HL-60 (cell line): ENCODE results near the gene ZFP36.

ENCODE experiments used
- CTCF ChIP-seq: IDR thresholded peaks from one replicate; pipeline ENCODE4 v1.5.1; 2011; ENCODE audit warnings: low read length, control low read depth, inconsistent platforms; ENCODE audit not compliant: insufficient read depth
- POLR2AphosphoS5 ChIP-seq: IDR thresholded peaks from 2 replicates; pipeline ENCODE4 v1.6.1; 2012; ENCODE audit warnings: low read depth
- SPI1 ChIP-seq: IDR thresholded peaks from 2 replicates; pipeline ENCODE4 v1.6.1; 2012; ENCODE audit warnings: low read depth, mild to moderate bottlenecking, borderline replicate concordance
- TF ChIP-seq, protein P1 (sequence below): IDR thresholded peaks from 2 replicates; pipeline ENCODE4 v1.6.1; 2012; ENCODE audit warnings: low read depth; ENCODE audit not compliant: insufficient replicate concordance

GRCh38 chr19:39401549-39402345 is 4.9 kb upstream of the ZFP36 start:
- TF ChIP-seq CTCF: no peak
- no peak for TF ChIP-seq SPI1
- no peak for TF ChIP-seq POLR2AphosphoS5
- TF ChIP-seq, protein P1, sequence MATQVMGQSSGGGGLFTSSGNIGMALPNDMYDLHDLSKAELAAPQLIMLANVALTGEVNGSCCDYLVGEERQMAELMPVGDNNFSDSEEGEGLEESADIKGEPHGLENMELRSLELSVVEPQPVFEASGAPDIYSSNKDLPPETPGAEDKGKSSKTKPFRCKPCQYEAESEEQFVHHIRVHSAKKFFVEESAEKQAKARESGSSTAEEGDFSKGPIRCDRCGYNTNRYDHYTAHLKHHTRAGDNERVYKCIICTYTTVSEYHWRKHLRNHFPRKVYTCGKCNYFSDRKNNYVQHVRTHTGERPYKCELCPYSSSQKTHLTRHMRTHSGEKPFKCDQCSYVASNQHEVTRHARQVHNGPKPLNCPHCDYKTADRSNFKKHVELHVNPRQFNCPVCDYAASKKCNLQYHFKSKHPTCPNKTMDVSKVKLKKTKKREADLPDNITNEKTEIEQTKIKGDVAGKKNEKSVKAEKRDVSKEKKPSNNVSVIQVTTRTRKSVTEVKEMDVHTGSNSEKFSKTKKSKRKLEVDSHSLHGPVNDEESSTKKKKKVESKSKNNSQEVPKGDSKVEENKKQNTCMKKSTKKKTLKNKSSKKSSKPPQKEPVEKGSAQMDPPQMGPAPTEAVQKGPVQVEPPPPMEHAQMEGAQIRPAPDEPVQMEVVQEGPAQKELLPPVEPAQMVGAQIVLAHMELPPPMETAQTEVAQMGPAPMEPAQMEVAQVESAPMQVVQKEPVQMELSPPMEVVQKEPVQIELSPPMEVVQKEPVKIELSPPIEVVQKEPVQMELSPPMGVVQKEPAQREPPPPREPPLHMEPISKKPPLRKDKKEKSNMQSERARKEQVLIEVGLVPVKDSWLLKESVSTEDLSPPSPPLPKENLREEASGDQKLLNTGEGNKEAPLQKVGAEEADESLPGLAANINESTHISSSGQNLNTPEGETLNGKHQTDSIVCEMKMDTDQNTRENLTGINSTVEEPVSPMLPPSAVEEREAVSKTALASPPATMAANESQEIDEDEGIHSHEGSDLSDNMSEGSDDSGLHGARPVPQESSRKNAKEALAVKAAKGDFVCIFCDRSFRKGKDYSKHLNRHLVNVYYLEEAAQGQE: no peak
